SK-N-SH (cell line): Measurements from ENCODE around the gene SLC39A13.

Experiments
- JUND ChIP-seq: IDR thresholded peaks from 2 replicates; pipeline ENCODE4 v1.4.0; 2012
- RXRA ChIP-seq: IDR thresholded peaks from 2 replicates; pipeline ENCODE4 v1.4.0; 2012; ENCODE audit warnings: low read depth, mild to moderate bottlenecking, borderline replicate concordance
- SIN3A ChIP-seq: IDR thresholded peaks from 2 replicates; pipeline ENCODE4 v1.6.1; 2012; ENCODE audit warnings: low read depth, mild to moderate bottlenecking, low read length, moderate library complexity, borderline replicate concordance
- TF ChIP-seq, protein P1 (sequence below): fragments of 200-600 bp; sonication (generic); IDR thresholded peaks from 2 replicates; pipeline ENCODE4 v1.6.1; 2017; ENCODE audit warnings: antibody characterized with exemption, mild to moderate bottlenecking, moderate library complexity

DNA sequence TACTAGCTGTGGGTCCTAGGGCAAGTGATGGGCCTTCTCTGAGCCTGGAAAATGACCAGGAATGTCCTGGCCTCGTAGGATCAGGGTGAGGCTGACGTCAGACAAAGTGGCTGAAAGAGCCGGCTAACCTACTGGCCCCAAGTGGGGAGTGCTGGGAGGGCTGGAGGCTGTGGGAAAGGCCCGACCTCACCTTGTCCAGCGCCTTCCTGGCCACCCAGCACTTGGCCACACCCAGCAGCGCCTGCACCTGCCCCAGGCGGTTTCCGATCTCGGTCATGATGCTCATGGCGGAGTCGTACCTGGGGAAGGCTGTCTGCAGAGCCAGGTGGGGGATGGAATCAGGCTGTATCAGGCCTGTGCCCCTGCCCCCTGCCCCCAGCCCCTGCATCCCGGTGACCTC, 33.0 kb downstream of the SLC39A13 start:
- TF ChIP-seq JUND (no peak), RXRA (no peak), SIN3A (no peak)
- TF ChIP-seq, protein P1, sequence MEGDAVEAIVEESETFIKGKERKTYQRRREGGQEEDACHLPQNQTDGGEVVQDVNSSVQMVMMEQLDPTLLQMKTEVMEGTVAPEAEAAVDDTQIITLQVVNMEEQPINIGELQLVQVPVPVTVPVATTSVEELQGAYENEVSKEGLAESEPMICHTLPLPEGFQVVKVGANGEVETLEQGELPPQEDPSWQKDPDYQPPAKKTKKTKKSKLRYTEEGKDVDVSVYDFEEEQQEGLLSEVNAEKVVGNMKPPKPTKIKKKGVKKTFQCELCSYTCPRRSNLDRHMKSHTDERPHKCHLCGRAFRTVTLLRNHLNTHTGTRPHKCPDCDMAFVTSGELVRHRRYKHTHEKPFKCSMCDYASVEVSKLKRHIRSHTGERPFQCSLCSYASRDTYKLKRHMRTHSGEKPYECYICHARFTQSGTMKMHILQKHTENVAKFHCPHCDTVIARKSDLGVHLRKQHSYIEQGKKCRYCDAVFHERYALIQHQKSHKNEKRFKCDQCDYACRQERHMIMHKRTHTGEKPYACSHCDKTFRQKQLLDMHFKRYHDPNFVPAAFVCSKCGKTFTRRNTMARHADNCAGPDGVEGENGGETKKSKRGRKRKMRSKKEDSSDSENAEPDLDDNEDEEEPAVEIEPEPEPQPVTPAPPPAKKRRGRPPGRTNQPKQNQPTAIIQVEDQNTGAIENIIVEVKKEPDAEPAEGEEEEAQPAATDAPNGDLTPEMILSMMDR = no peak
